ENCODE measurements around the gene MYZAP. TPM values are rescaled to one million over a fixed set of nuclear protein-coding genes. Genes with fewer than 3 reads are reported as not detected.

MYZAP gene
- total RNA-seq, 4 donors from 2014 or later, result 0.98 to 9.3 (median 2.7) TPM

- 44 to 68% methylated on average over 1 of the region's 1 CpG for WGBS, 2 donors
- no peaks in the 10 kb centered on the region for H3K36me3 ChIP-seq
- no peak for DNase-seq (ENCODE audit: low spot score in 2 of 2)
- TF ChIP-seq POLR2A (IDR thresholded peaks at IDR 0.05), result no peak
- TF ChIP-seq EP300 (IDR thresholded peaks at IDR 0.05), result no peak
- TF ChIP-seq CTCF (IDR thresholded peaks at IDR 0.05), result no peak
- no peak overlapping the region for H3K4me3 ChIP-seq
- no peaks in the 10 kb centered on the region for H3K9me3 ChIP-seq
- H3K27ac ChIP-seq, result peak overlapping the region in 2 of 4 donors; percentile 40 to 60
- peaks cover 0 to 6% of the 10 kb centered on the region in 2 donors for H3K27me3 ChIP-seq
- H3K4me1 ChIP-seq, result peaks cover 0 to 32% (median 2%) of the 10 kb centered on the region in 4 donors
Measured at GRCh38 chr15:57589281-57589680, 2.4 kb upstream of the MYZAP start.

- TF ChIP-seq EP300 (IDR thresholded peaks at IDR 0.05) (no peak), POLR2A (IDR thresholded peaks at IDR 0.05) (peak in 1 of 2 donors; percentile 5)
- no peak for DNase-seq (ENCODE audit: low spot score in 2 of 2)
- 43 to 50% methylated on average over 2 of the region's 2 CpGs for WGBS, 2 donors
Measured at GRCh38 chr15:57589754-57590153, 1.9 kb upstream of the MYZAP start.

GRCh38 chr15:57591237-57591821 lies 375 bp upstream of the MYZAP start:
- H3K4me1 ChIP-seq, result peaks cover 0 to 41% (median 2%) of the 10 kb centered on the region in 4 donors
- WGBS, 2 donors, result 30 to 54% methylated on average over 10 to 18 of the region's 18 CpGs

More at GRCh38 chr15:57589754-57590153, 1.9 kb upstream of the MYZAP start:
- H3K4me1 ChIP-seq, result peaks cover 0 to 34% (median 2%) of the 10 kb centered on the region in 4 donors
- no peaks in the 10 kb centered on the region for H3K9me3 ChIP-seq
- H3K36me3 ChIP-seq, result no peaks in the 10 kb centered on the region
- H3K27ac ChIP-seq, result peak overlapping the region in 2 of 4 donors; percentile 40 to 60
- H3K27me3 ChIP-seq, result peaks cover 0 to 6% of the 10 kb centered on the region in 2 donors
- no peak overlapping the region for H3K4me3 ChIP-seq

GRCh38 chr15:57592426-57592825 lies 722 bp downstream of the MYZAP start:
- TF ChIP-seq CTCF (IDR thresholded peaks at IDR 0.05) (no peak), POLR2A (IDR thresholded peaks at IDR 0.05) (no peak), EP300 (IDR thresholded peaks at IDR 0.05) (no peak)
- Histone ChIP-seq H3K9me3 (no peaks in the 10 kb centered on the region), H3K27me3 (peaks cover 0 to 6% of the 10 kb centered on the region in 2 donors), H3K4me3 (peak overlapping the region in 3 of 4 donors; percentile 53 to 59 (median 57)), H3K4me1 (peaks cover 0 to 41% (median under 1%) of the 10 kb centered on the region in 4 donors), H3K27ac (peak overlapping the region in 1 of 4 donors; percentile 74), H3K36me3 (no peaks in the 10 kb centered on the region)
- DNase-seq (ENCODE audit: low spot score in 2 of 2), result no peak
- WGBS, 2 donors, result 66 to 69% methylated on average over 5 of the region's 5 CpGs

More at GRCh38 chr15:57591237-57591821, 375 bp upstream of the MYZAP start:
- Histone ChIP-seq H3K4me3 (peak overlapping the region in 3 of 4 donors; percentile 24 to 59 (median 53)), H3K27me3 (peaks cover 0 to 6% of the 10 kb centered on the region in 2 donors), H3K9me3 (no peaks in the 10 kb centered on the region), H3K36me3 (no peaks in the 10 kb centered on the region), H3K27ac (no peak overlapping the region)
- TF ChIP-seq POLR2A (IDR thresholded peaks at IDR 0.05), result no peak
- TF ChIP-seq CTCF (IDR thresholded peaks at IDR 0.05), result no peak
- no peak for TF ChIP-seq EP300 (IDR thresholded peaks at IDR 0.05)
- DNase-seq (ENCODE audit: low spot score in 2 of 2), result no peak

GRCh38 chr15:57592836-57593420 lies 1.2 kb downstream of the MYZAP start:
- H3K27me3 ChIP-seq, result peaks cover 0 to 6% of the 10 kb centered on the region in 2 donors
- WGBS, 2 donors, result 85 to 88% methylated on average over 5 of the region's 5 CpGs
- no peak overlapping the region for H3K4me3 ChIP-seq
- H3K9me3 ChIP-seq, result no peaks in the 10 kb centered on the region
- no peak for TF ChIP-seq POLR2A (IDR thresholded peaks at IDR 0.05)
- TF ChIP-seq CTCF (IDR thresholded peaks at IDR 0.05), result no peak
- TF ChIP-seq EP300 (IDR thresholded peaks at IDR 0.05), result no peak
- no peaks in the 10 kb centered on the region for H3K36me3 ChIP-seq
- DNase-seq (ENCODE audit: low spot score in 2 of 2), result no peak
- H3K4me1 ChIP-seq, result peaks cover 0 to 41% (median 0%) of the 10 kb centered on the region in 4 donors
- H3K27ac ChIP-seq, result no peak overlapping the region
